ENCODE results near the gene FEM1A. TPM values are rescaled to one million over a fixed set of nuclear protein-coding genes. Genes with fewer than 3 reads are reported as not detected.

Gene FEM1A
- total and polyA plus RNA-seq, 2 of the 8 experiments (the other 6 are each of a cell fraction or from before 2014, with no cell fraction given), result 6.7 to 16.1 TPM

DNA sequence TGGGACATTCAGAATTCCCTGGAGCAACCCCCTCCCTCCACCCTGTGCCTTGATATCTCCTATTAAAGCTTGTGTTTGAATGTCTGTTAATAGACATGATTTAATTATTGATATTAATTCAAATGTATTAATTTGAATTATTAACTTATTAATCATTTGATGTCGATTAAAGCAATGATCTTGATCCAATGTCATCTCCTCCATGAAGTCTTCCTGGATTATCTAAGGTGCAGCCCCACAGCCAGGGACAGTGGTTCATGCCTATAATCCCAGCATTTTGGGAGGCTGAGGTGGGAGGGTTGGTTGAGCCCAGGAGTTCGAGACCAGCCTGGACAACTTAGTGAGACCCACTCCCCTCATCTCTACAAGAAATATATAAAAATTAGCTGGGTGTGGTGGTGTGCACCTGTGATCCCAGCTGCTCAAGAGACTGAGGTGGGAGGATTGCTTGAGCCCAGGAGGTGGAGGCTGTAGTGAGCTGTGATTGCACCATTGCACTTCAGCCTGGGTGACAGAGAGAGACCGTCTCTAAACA, 9.6 kb downstream of the FEM1A start (continued):
- TF ChIP-seq GABPA (IDR thresholded peaks at IDR 0.05; ENCODE audit: borderline replicate concordance, insufficient read depth, low read length), result no peak
- TF ChIP-seq SRF (IDR thresholded peaks at IDR 0.05; ENCODE audit: low read depth, low read length), result no peak
- no peak for TF ChIP-seq SUZ12 (IDR thresholded peaks at IDR 0.05; ENCODE audit: low read length)
- no peak for TF ChIP-seq HDAC2 (IDR thresholded peaks at IDR 0.05; ENCODE audit: borderline replicate concordance in 1 of 2, low read depth in 2 of 2, low read length in 2 of 2)
- TF ChIP-seq RBBP5 (IDR thresholded peaks at IDR 0.05; ENCODE audit: borderline replicate concordance, low read depth, low read length), result no peak
- TF ChIP-seq CHD2 (IDR thresholded peaks at IDR 0.05; ENCODE audit: low read length), result no peak
- no peak for TF ChIP-seq SIX5 (IDR thresholded peaks at IDR 0.05; ENCODE audit: low read depth, low read length)
- TF ChIP-seq CHD1 (IDR thresholded peaks at IDR 0.05; ENCODE audit: low read depth, low read length), result no peak

Data from H1 (cell line).